ENCODE results near the gene ATP1A1.

Gene ATP1A1

GRCh38 chr1:116426401-116426800, 53.4 kb downstream of the ATP1A1 start:
- no peaks in the 10 kb centered on the region for H4K20me1 ChIP-seq (ENCODE audit: low read depth, low read length)
- no peaks in the 10 kb centered on the region for H3F3A ChIP-seq (ENCODE audit: insufficient read depth)
- H3K9me3 ChIP-seq (ENCODE audit: insufficient read depth, low read length): no peaks in the 10 kb centered on the region
- H3K27ac ChIP-seq (ENCODE audit: low read depth, low read length): no peak overlapping the region
- H2AFZ ChIP-seq (ENCODE audit: low read depth, low read length, severe bottlenecking): no peak overlapping the region
- H3K4me2 ChIP-seq (ENCODE audit: low read depth, low read length, poor library complexity, severe bottlenecking): no peak overlapping the region
- no peaks in the 10 kb centered on the region for H3K79me2 ChIP-seq (ENCODE audit: insufficient read depth, low read length)
- no peaks in the 10 kb centered on the region for H3K27me3 ChIP-seq (ENCODE audit: low read length)
- no peak overlapping the region for H3K4me3 ChIP-seq (ENCODE audit: insufficient read depth, low read length, poor library complexity, severe bottlenecking)
- no peaks in the 10 kb centered on the region for H3K36me3 ChIP-seq (ENCODE audit: low read length)
- H3K9me2 ChIP-seq (replicated peaks; ENCODE audit: insufficient read depth, low read length): no peaks in the 10 kb centered on the region
- TF ChIP-seq CTCF (IDR thresholded peaks at IDR 0.05; ENCODE audit: insufficient read depth, low read length, poor library complexity, severe bottlenecking): no peak
- no peak for TF ChIP-seq EZH2phosphoT487 (conservative IDR thresholded peaks at IDR 0.05; ENCODE audit: low read length)
- H3K9ac ChIP-seq (ENCODE audit: low read length): no peak overlapping the region

- no peaks in the 10 kb centered on the region for H4K20me1 ChIP-seq (ENCODE audit: low read depth, low read length)
- no peak overlapping the region for H2AFZ ChIP-seq (ENCODE audit: low read depth, low read length, severe bottlenecking)
- H3K9me2 ChIP-seq (replicated peaks; ENCODE audit: insufficient read depth, low read length): no peaks in the 10 kb centered on the region
- no peak overlapping the region for H3K4me3 ChIP-seq (ENCODE audit: insufficient read depth, low read length, poor library complexity, severe bottlenecking)
- H3K27me3 ChIP-seq (ENCODE audit: low read length): no peaks in the 10 kb centered on the region
- no peaks in the 10 kb centered on the region for H3F3A ChIP-seq (ENCODE audit: insufficient read depth)
- TF ChIP-seq CTCF (IDR thresholded peaks at IDR 0.05; ENCODE audit: insufficient read depth, low read length, poor library complexity, severe bottlenecking): no peak
- TF ChIP-seq EZH2phosphoT487 (conservative IDR thresholded peaks at IDR 0.05; ENCODE audit: low read length): no peak
- no peaks in the 10 kb centered on the region for H3K9me3 ChIP-seq (ENCODE audit: insufficient read depth, low read length)
- H3K36me3 ChIP-seq (ENCODE audit: low read length): no peaks in the 10 kb centered on the region
- no peak overlapping the region for H3K9ac ChIP-seq (ENCODE audit: low read length)
- no peaks in the 10 kb centered on the region for H3K79me2 ChIP-seq (ENCODE audit: insufficient read depth, low read length)
- no peak overlapping the region for H3K4me2 ChIP-seq (ENCODE audit: low read depth, low read length, poor library complexity, severe bottlenecking)
- no peak overlapping the region for H3K27ac ChIP-seq (ENCODE audit: low read depth, low read length)
Observed at GRCh38 chr1:116428576-116428975, 55.5 kb downstream of the ATP1A1 start.

- Histone ChIP-seq H3K4me2 (ENCODE audit: low read depth, low read length, poor library complexity, severe bottlenecking) (no peak overlapping the region), H4K20me1 (ENCODE audit: low read depth, low read length) (no peaks in the 10 kb centered on the region), H3K79me2 (ENCODE audit: insufficient read depth, low read length) (no peaks in the 10 kb centered on the region), H3K27ac (ENCODE audit: low read depth, low read length) (no peak overlapping the region), H3K27me3 (ENCODE audit: low read length) (no peaks in the 10 kb centered on the region), H3K9me2 (replicated peaks; ENCODE audit: insufficient read depth, low read length) (no peaks in the 10 kb centered on the region), H2AFZ (ENCODE audit: low read depth, low read length, severe bottlenecking) (no peak overlapping the region), H3K4me3 (ENCODE audit: insufficient read depth, low read length, poor library complexity, severe bottlenecking) (no peak overlapping the region), H3K9me3 (ENCODE audit: insufficient read depth, low read length) (no peaks in the 10 kb centered on the region), H3K36me3 (ENCODE audit: low read length) (no peaks in the 10 kb centered on the region), H3K9ac (ENCODE audit: low read length) (no peak overlapping the region), H3F3A (ENCODE audit: insufficient read depth) (no peaks in the 10 kb centered on the region)
- TF ChIP-seq CTCF (IDR thresholded peaks at IDR 0.05; ENCODE audit: insufficient read depth, low read length, poor library complexity, severe bottlenecking): no peak
- no peak for TF ChIP-seq EZH2phosphoT487 (conservative IDR thresholded peaks at IDR 0.05; ENCODE audit: low read length)
Observed at GRCh38 chr1:116429821-116430374, 56.9 kb downstream of the ATP1A1 start.
